GM18526 (cell line): ENCODE data around the gene IDUA.

Experiments
- POLR2A ChIP-seq: IDR thresholded peaks from 3 replicates; pipeline ENCODE4 v1.6.1; 2011; ENCODE audit not compliant: insufficient read length; ENCODE audit errors: extremely low read depth

The IDUA gene

GRCh38 chr4:962231-963208 is 24.3 kb upstream of the IDUA start:
- no peak for TF ChIP-seq POLR2A

GRCh38 chr4:963276-964225 is 23.3 kb upstream of the IDUA start:
- TF ChIP-seq POLR2A, result no peak

GRCh38 chr4:964346-965025 is 22.4 kb upstream of the IDUA start:
- TF ChIP-seq POLR2A, result no peak

GRCh38 chr4:965048-965765 is 21.6 kb upstream of the IDUA start:
- no peak for TF ChIP-seq POLR2A

GRCh38 chr4:965766-966134 is 21.1 kb upstream of the IDUA start:
- no peak for TF ChIP-seq POLR2A

- TF ChIP-seq POLR2A, result no peak
Observed at GRCh38 chr4:966266-967112, 20.4 kb upstream of the IDUA start.

- TF ChIP-seq POLR2A, result no peak
Observed at GRCh38 chr4:967113-968104, 19.4 kb upstream of the IDUA start.

- TF ChIP-seq POLR2A, result no peak
Observed at GRCh38 chr4:968221-968620, 18.6 kb upstream of the IDUA start.

GRCh38 chr4:968621-969394 is 18.0 kb upstream of the IDUA start:
- no peak for TF ChIP-seq POLR2A

GRCh38 chr4:970046-970745 is 16.6 kb upstream of the IDUA start:
- TF ChIP-seq POLR2A, result no peak

GRCh38 chr4:970854-971520 is 15.9 kb upstream of the IDUA start:
- no peak for TF ChIP-seq POLR2A
